Trophoblast cell (in vitro differentiated cells and primary cell): ENCODE data around the gene AUTS2.
A peak's percentile ranks its signal among the peaks of the same experiment; 100 is the strongest.

Experiments used
- DNase-seq, 2 donors: peaks; one replicate each; pipeline ENCODE4 v3.0.0-alpha.2; 2016
- H2AFZ ChIP-seq: 2 replicates; pipeline ENCODE4 v1.6.1; 2013; ENCODE audit warnings: low read length, moderate library complexity, mild to moderate bottlenecking; ENCODE audit not compliant: insufficient read depth, poor library complexity
- H2AK5ac ChIP-seq: 2 replicates; pipeline ENCODE4 v1.6.1; 2013; ENCODE audit warnings: mild to moderate bottlenecking, low read length
- H2BK120ac ChIP-seq: 2 replicates; pipeline ENCODE4 v1.6.1; 2013; ENCODE audit warnings: low read length, mild to moderate bottlenecking, moderate library complexity; ENCODE audit not compliant: insufficient read depth, poor library complexity
- H2BK12ac ChIP-seq: 2 replicates; pipeline ENCODE4 v1.6.1; 2013; ENCODE audit warnings: mild to moderate bottlenecking, low read length, moderate library complexity
- H2BK5ac ChIP-seq: 2 replicates; pipeline ENCODE4 v1.6.1; 2013; ENCODE audit warnings: low read length, low read depth, moderate library complexity, mild to moderate bottlenecking; ENCODE audit not compliant: poor library complexity
- H3K14ac ChIP-seq: 2 replicates; pipeline ENCODE4 v1.6.1; 2013; ENCODE audit warnings: mild to moderate bottlenecking, low read length
- H3K18ac ChIP-seq: 2 replicates; pipeline ENCODE4 v1.6.1; 2013; ENCODE audit warnings: mild to moderate bottlenecking, low read length
- H3K23ac ChIP-seq: 2 replicates; pipeline ENCODE4 v1.6.1; 2013; ENCODE audit warnings: low read length
- H3K27ac ChIP-seq: 2 replicates; pipeline ENCODE4 v1.5.1; 2013; ENCODE audit warnings: low read depth, mild to moderate bottlenecking, inconsistent platforms, low read length, moderate library complexity
- H3K27me3 ChIP-seq: 2 replicates; pipeline ENCODE4 v1.6.1; 2013; ENCODE audit warnings: inconsistent platforms, mild to moderate bottlenecking, low read length, moderate library complexity; ENCODE audit not compliant: insufficient read depth
- H3K36me3 ChIP-seq, 2 experiments: 1 replicate in 1 of 2; 2 replicates in 1 of 2; pipeline ENCODE4 v1.6.1; 2013; ENCODE audit warnings: low read length in 2 of 2, mild to moderate bottlenecking in 2 of 2, moderate library complexity in 1 of 2; ENCODE audit not compliant: insufficient read depth in 2 of 2, control insufficient read depth in 1 of 2
- H3K4ac ChIP-seq: 2 replicates; pipeline ENCODE4 v1.6.1; 2013; ENCODE audit warnings: low read depth, mild to moderate bottlenecking, low read length, moderate library complexity
- H3K4me1 ChIP-seq, 2 experiments: 1 replicate in 1 of 2; 2 replicates in 1 of 2; pipeline ENCODE4 v1.6.1; 2013; ENCODE audit warnings: low read length in 2 of 2, mild to moderate bottlenecking in 2 of 2, moderate library complexity in 1 of 2; ENCODE audit not compliant: insufficient read depth in 2 of 2, control insufficient read depth in 1 of 2
- H3K4me2 ChIP-seq: 2 replicates; pipeline ENCODE4 v1.6.1; 2013; ENCODE audit warnings: inconsistent platforms, mild to moderate bottlenecking, low read length, moderate library complexity
- H3K4me3 ChIP-seq: 2 replicates; pipeline ENCODE4 v1.5.1; 2013; ENCODE audit warnings: mild to moderate bottlenecking, low read depth, low read length, inconsistent platforms
- H3K79me1 ChIP-seq: one replicate; pipeline ENCODE4 v1.6.1; 2013; ENCODE audit warnings: low read length
- H3K79me2 ChIP-seq: 2 replicates; pipeline ENCODE4 v1.6.1; 2013; ENCODE audit warnings: low read length, mild to moderate bottlenecking; ENCODE audit not compliant: control insufficient read depth, insufficient read depth, poor library complexity
- H3K9ac ChIP-seq: 2 replicates; pipeline ENCODE4 v1.6.1; 2013; ENCODE audit warnings: mild to moderate bottlenecking, low read length
- H3K9me3 ChIP-seq: 2 replicates; pipeline ENCODE4 v1.6.1; 2013; ENCODE audit warnings: low read depth, mild to moderate bottlenecking, control low read depth, inconsistent platforms, low read length; ENCODE audit not compliant: insufficient read depth
- H4K12ac ChIP-seq: 2 replicates; pipeline ENCODE4 v1.6.1; 2013; ENCODE audit warnings: low read depth, mild to moderate bottlenecking, low read length, moderate library complexity
- H4K8ac ChIP-seq: 2 replicates; pipeline ENCODE4 v1.6.1; 2013; ENCODE audit warnings: low read depth, mild to moderate bottlenecking, low read length, moderate library complexity
- H4K91ac ChIP-seq: one replicate; pipeline ENCODE4 v1.6.1; 2013; ENCODE audit warnings: low read depth, mild to moderate bottlenecking, low read length, moderate library complexity
- WGBS: extraction: QIAGEN DNeasy Blood & Tissue Kit; methylation state at CpG from one replicate; pipeline ENCODE4 v1.1.7; 2013; ENCODE audit warnings: missing lambda C conversion rate; ENCODE audit not compliant: insufficient read length, insufficient coverage; ENCODE audit errors: extremely low coverage; 5-methylcytosine and 5-hydroxymethylcytosine counted together

The AUTS2 gene

DNA sequence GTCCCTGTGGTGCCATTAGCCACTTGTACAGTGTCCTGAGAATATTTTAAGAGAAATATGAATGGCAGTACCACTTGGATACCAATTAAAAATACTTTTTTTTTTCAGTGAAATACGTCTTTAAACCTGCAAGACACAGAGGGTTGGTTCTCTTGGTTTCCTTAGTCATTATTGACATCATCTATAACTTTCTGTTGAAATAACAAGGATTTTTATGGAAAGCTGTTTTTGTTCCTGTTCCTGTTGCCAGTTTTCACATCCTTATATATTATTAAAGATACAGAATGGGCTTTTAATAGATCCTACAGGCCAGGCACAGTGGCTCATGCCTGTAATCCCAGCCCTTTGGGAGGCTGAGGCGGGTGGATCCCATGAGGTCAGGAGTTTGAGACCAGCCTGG, 579.9 kb downstream of the AUTS2 start:
- no peaks in the 10 kb centered on the region for H3K9me3 ChIP-seq
- no peaks in the 10 kb centered on the region for H3K79me2 ChIP-seq
- no peaks in the 10 kb centered on the region for H3K36me3 ChIP-seq
- H3K4me1 ChIP-seq, result no peaks in the 10 kb centered on the region
- no peak overlapping the region for H3K9ac ChIP-seq
- no peak overlapping the region for H3K23ac ChIP-seq
- WGBS, result no CpG with 5 or more reads among the region's 2 CpGs
- H2BK12ac ChIP-seq, result no peak overlapping the region
- H2BK120ac ChIP-seq, result no peak overlapping the region
- no peak overlapping the region for H2AFZ ChIP-seq
- no peak overlapping the region for H4K91ac ChIP-seq
- DNase-seq, result no peak
- no peak overlapping the region for H3K4ac ChIP-seq
- no peak overlapping the region for H4K12ac ChIP-seq
- H2BK5ac ChIP-seq, result no peak overlapping the region
- H2AK5ac ChIP-seq, result no peak overlapping the region
- no peak overlapping the region for H3K4me2 ChIP-seq
- H3K27ac ChIP-seq, result no peak overlapping the region
- no peak overlapping the region for H3K18ac ChIP-seq
- H3K79me1 ChIP-seq, result no peaks in the 10 kb centered on the region
- H3K27me3 ChIP-seq, result no peaks in the 10 kb centered on the region
- no peak overlapping the region for H4K8ac ChIP-seq
- H3K4me3 ChIP-seq, result no peak overlapping the region
- no peak overlapping the region for H3K14ac ChIP-seq

DNA sequence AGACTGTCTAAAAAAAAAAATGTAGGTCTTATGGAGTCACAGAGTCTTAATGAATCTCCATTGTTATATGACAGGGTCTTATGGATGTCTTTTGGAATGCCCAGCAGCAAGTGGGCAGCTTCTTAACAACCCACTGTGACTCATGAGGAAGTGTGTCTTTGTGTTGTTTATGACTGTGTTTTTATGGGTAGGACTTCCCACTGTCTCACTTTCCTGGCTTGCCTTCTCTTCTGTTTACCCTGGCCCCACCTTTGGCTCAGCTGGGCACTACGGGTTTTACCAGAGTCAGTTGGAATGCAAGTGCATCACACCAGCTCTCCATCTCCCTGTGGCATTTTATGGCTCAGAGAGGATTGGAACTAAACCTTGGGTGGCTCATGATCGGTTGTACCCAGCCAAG, 580.5 kb downstream of the AUTS2 start:
- no peaks in the 10 kb centered on the region for H3K4me1 ChIP-seq
- H3K27me3 ChIP-seq, result no peaks in the 10 kb centered on the region
- H3K79me2 ChIP-seq, result no peaks in the 10 kb centered on the region
- H2BK120ac ChIP-seq, result no peak overlapping the region
- no peak overlapping the region for H3K14ac ChIP-seq
- H4K8ac ChIP-seq, result no peak overlapping the region
- H3K9ac ChIP-seq, result no peak overlapping the region
- H3K36me3 ChIP-seq, result no peaks in the 10 kb centered on the region
- H3K9me3 ChIP-seq, result no peaks in the 10 kb centered on the region
- H2BK12ac ChIP-seq, result no peak overlapping the region
- H3K4ac ChIP-seq, result no peak overlapping the region
- H3K27ac ChIP-seq, result no peak overlapping the region
- H4K91ac ChIP-seq, result no peak overlapping the region
- no CpG with 5 or more reads among the region's 2 CpGs for WGBS
- no peak overlapping the region for H2AFZ ChIP-seq
- no peak overlapping the region for H2AK5ac ChIP-seq
- no peak overlapping the region for H4K12ac ChIP-seq
- H3K18ac ChIP-seq, result no peak overlapping the region
- H3K4me2 ChIP-seq, result no peak overlapping the region
- peak in 1 of 2 donors; percentile 2 for DNase-seq
- H3K79me1 ChIP-seq, result no peaks in the 10 kb centered on the region
- no peak overlapping the region for H3K4me3 ChIP-seq
- H3K23ac ChIP-seq, result no peak overlapping the region
- no peak overlapping the region for H2BK5ac ChIP-seq

DNA sequence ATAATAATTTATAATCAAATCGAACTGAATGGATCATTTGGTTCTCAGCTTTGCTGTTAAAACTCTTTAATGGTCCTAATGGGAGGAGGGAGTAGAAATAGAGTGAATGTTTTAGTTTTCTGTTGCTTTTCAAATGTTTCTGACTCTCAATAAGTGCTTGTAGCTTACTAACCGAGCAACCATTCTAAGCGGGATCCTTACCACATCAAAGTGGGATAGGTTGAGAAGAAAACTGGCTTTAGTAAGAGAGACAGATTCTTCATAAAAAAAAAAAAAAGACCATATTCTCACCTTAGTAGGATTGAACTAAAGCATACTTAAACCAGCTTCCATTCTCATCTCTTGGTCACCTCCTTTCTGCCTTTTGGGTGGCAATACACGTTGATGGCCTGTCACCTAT, 584.2 kb downstream of the AUTS2 start:
- no peak overlapping the region for H3K4ac ChIP-seq
- no peak overlapping the region for H3K23ac ChIP-seq
- H4K91ac ChIP-seq, result no peak overlapping the region
- H3K36me3 ChIP-seq, result no peaks in the 10 kb centered on the region
- no peak overlapping the region for H2AFZ ChIP-seq
- H4K12ac ChIP-seq, result no peak overlapping the region
- no peak overlapping the region for H2BK120ac ChIP-seq
- no peak overlapping the region for H4K8ac ChIP-seq
- no peaks in the 10 kb centered on the region for H3K79me2 ChIP-seq
- H2BK5ac ChIP-seq, result no peak overlapping the region
- H3K27me3 ChIP-seq, result no peaks in the 10 kb centered on the region
- H3K79me1 ChIP-seq, result no peaks in the 10 kb centered on the region
- no peak overlapping the region for H3K4me3 ChIP-seq
- no peak overlapping the region for H2BK12ac ChIP-seq
- H3K4me1 ChIP-seq, result no peaks in the 10 kb centered on the region
- no peaks in the 10 kb centered on the region for H3K9me3 ChIP-seq
- no peak overlapping the region for H3K4me2 ChIP-seq
- no peak overlapping the region for H3K27ac ChIP-seq
- H3K14ac ChIP-seq, result no peak overlapping the region
- no peak overlapping the region for H3K18ac ChIP-seq
- WGBS, result no CpG with 5 or more reads among the region's 4 CpGs
- DNase-seq, result no peak
- no peak overlapping the region for H3K9ac ChIP-seq
- H2AK5ac ChIP-seq, result no peak overlapping the region

GRCh38 chr7:70183278-70183677, 585.0 kb downstream of the AUTS2 start:
- H3K36me3 ChIP-seq, result no peaks in the 10 kb centered on the region
- H3K79me2 ChIP-seq, result no peaks in the 10 kb centered on the region
- H3K23ac ChIP-seq, result no peak overlapping the region
- DNase-seq, result no peak
- H3K4ac ChIP-seq, result no peak overlapping the region
- no peak overlapping the region for H2BK5ac ChIP-seq
- H3K14ac ChIP-seq, result no peak overlapping the region
- H3K27me3 ChIP-seq, result no peaks in the 10 kb centered on the region
- no CpG with 5 or more reads among the region's 6 CpGs for WGBS
- no peak overlapping the region for H3K27ac ChIP-seq
- no peak overlapping the region for H4K91ac ChIP-seq
- H4K8ac ChIP-seq, result no peak overlapping the region
- H2BK120ac ChIP-seq, result no peak overlapping the region
- H3K4me3 ChIP-seq, result no peak overlapping the region
- H3K79me1 ChIP-seq, result no peaks in the 10 kb centered on the region
- H3K18ac ChIP-seq, result no peak overlapping the region
- H3K9ac ChIP-seq, result no peak overlapping the region
- H3K4me1 ChIP-seq, result no peaks in the 10 kb centered on the region
- no peak overlapping the region for H3K4me2 ChIP-seq
- H3K9me3 ChIP-seq, result no peaks in the 10 kb centered on the region
- no peak overlapping the region for H4K12ac ChIP-seq
- H2BK12ac ChIP-seq, result no peak overlapping the region
- H2AFZ ChIP-seq, result no peak overlapping the region
- H2AK5ac ChIP-seq, result no peak overlapping the region
